Karpas-422 (cell line): Measurements from ENCODE around the gene SARNP. TPM values are rescaled to one million over a fixed set of nuclear protein-coding genes. Genes with fewer than 3 reads are reported as not detected.

Experiments
- DNase-seq: peaks from one replicate; pipeline ENCODE4 v3.0.0-alpha.2; 2015
- H2AFZ ChIP-seq: fragments of 200-600 bp; sonication (generic); 2 replicates; pipeline ENCODE4 v1.6.1; 2014; ENCODE audit warnings: antibody characterized with exemption, low read length, mixed read lengths
- H3K27ac ChIP-seq: fragments of 200-600 bp; sonication (generic); 2 replicates; pipeline ENCODE4 v1.5.1; 2014; ENCODE audit warnings: mild to moderate bottlenecking, low read length, moderate library complexity
- H3K27me3 ChIP-seq: fragments of 200-600 bp; sonication (generic); 2 replicates; pipeline ENCODE4 v1.6.1; 2014; ENCODE audit warnings: low read length, mixed read lengths
- H3K36me3 ChIP-seq: fragments of 200-600 bp; sonication (generic); 2 replicates; pipeline ENCODE4 v1.6.1; 2014; ENCODE audit warnings: low read length, mixed read lengths; ENCODE audit not compliant: insufficient read depth
- H3K4me1 ChIP-seq: fragments of 200-600 bp; sonication (generic); 2 replicates; pipeline ENCODE4 v1.6.1; 2014; ENCODE audit warnings: mild to moderate bottlenecking, low read length, mixed read lengths
- H3K4me2 ChIP-seq: fragments of 200-600 bp; sonication (generic); 2 replicates; pipeline ENCODE4 v1.6.1; 2014; ENCODE audit warnings: low read length, low read depth, mild to moderate bottlenecking; ENCODE audit not compliant: poor library complexity, severe bottlenecking
- H3K4me3 ChIP-seq: fragments of 200-600 bp; sonication (generic); 2 replicates; pipeline ENCODE4 v1.5.1; 2014; ENCODE audit warnings: mild to moderate bottlenecking, antibody characterized with exemption, low read length, mixed read lengths
- H3K79me2 ChIP-seq: fragments of 200-600 bp; sonication (generic); 2 replicates; pipeline ENCODE4 v1.6.1; 2014; ENCODE audit warnings: mild to moderate bottlenecking, low read length, mixed read lengths
- H3K9ac ChIP-seq: fragments of 200-600 bp; sonication (generic); 2 replicates; pipeline ENCODE4 v1.6.0; 2014; ENCODE audit warnings: low read length
- H3K9me2 ChIP-seq: fragments of 200-600 bp; sonication (generic), shearing (Covaris generic); replicated peaks from 2 replicates; pipeline ENCODE4 v1.6.0; 2014; ENCODE audit warnings: mild to moderate bottlenecking, low read length, moderate library complexity; ENCODE audit not compliant: insufficient read depth
- H3K9me3 ChIP-seq: fragments of 300-700, 200-600 bp; sonication (generic); 2 replicates; pipeline ENCODE4 v1.6.1; 2014; ENCODE audit warnings: low read length, mixed read lengths
- H4K20me1 ChIP-seq: fragments of 200-600 bp; sonication (generic); 2 replicates; pipeline ENCODE4 v1.6.1; 2014; ENCODE audit warnings: mild to moderate bottlenecking, antibody characterized with exemption, low read length, low read depth; ENCODE audit not compliant: insufficient read depth
- total RNA-seq: library from RNA; depleted of rRNA; stranded (reverse); fragments of >200 nt; shearing (Covaris generic); gene quantifications from 2 replicates; pipeline ENCODE4 v1.2.3, GENCODE V29; 2014; ENCODE audit warnings: low replicate concordance

The SARNP gene
- total RNA-seq, 1 experiment from 2014 or later: 64.9 TPM

- no peaks in the 10 kb centered on the region for H3K9me3 ChIP-seq
- H3K27ac ChIP-seq: no peak overlapping the region
- H3K79me2 ChIP-seq: peaks cover 9% of the 10 kb centered on the region
- H3K4me2 ChIP-seq: no peak overlapping the region
- peaks cover 14% of the 10 kb centered on the region for H4K20me1 ChIP-seq
- peaks cover 46% of the 10 kb centered on the region for H3K4me1 ChIP-seq
- no peaks in the 10 kb centered on the region for H3K27me3 ChIP-seq
- DNase-seq: no peak
- no peaks in the 10 kb centered on the region for H3K9me2 ChIP-seq
- peaks cover 14% of the 10 kb centered on the region for H3K36me3 ChIP-seq
- H3K4me3 ChIP-seq: no peak overlapping the region
- H3K9ac ChIP-seq: no peak overlapping the region
- no peak overlapping the region for H2AFZ ChIP-seq
Observed at GRCh38 chr12:55748230-55748993, 69.1 kb downstream of the SARNP start.

GRCh38 chr12:55746913-55747231, 70.7 kb downstream of the SARNP start:
- H3K4me1 ChIP-seq: peaks cover 51% of the 10 kb centered on the region
- no peaks in the 10 kb centered on the region; the same call in 1 of the 2 replicates for H3K36me3 ChIP-seq
- no peak overlapping the region for H3K9ac ChIP-seq
- no peak overlapping the region for H2AFZ ChIP-seq
- H3K4me2 ChIP-seq: no peak overlapping the region
- H3K27me3 ChIP-seq: no peaks in the 10 kb centered on the region
- no peak overlapping the region for H3K27ac ChIP-seq
- DNase-seq: no peak
- peaks cover 9% of the 10 kb centered on the region for H3K79me2 ChIP-seq
- no peaks in the 10 kb centered on the region for H3K9me3 ChIP-seq
- no peak overlapping the region for H3K4me3 ChIP-seq
- no peaks in the 10 kb centered on the region for H3K9me2 ChIP-seq
- H4K20me1 ChIP-seq: peaks cover 14% of the 10 kb centered on the region

GRCh38 chr12:55746174-55746912, 71.2 kb downstream of the SARNP start:
- Histone ChIP-seq H3K27me3 (no peaks in the 10 kb centered on the region), H3K79me2 (peaks cover 9% of the 10 kb centered on the region), H2AFZ (no peak overlapping the region), H3K27ac (peak overlapping the region; percentile 68), H3K4me3 (no peak overlapping the region), H3K36me3 (no peaks in the 10 kb centered on the region; the same call in 1 of the 2 replicates), H3K9me2 (no peaks in the 10 kb centered on the region), H3K9me3 (no peaks in the 10 kb centered on the region), H3K9ac (peak overlapping the region; percentile 77; the same call in 1 of the 2 replicates), H4K20me1 (peaks cover 14% of the 10 kb centered on the region), H3K4me1 (peaks cover 51% of the 10 kb centered on the region), H3K4me2 (peak overlapping the region; percentile 98)
- DNase-seq: no peak

GRCh38 chr12:55745361-55746173, 72.0 kb downstream of the SARNP start:
- peaks cover 9% of the 10 kb centered on the region for H3K79me2 ChIP-seq
- H3K4me1 ChIP-seq: peaks cover 51% of the 10 kb centered on the region
- peak; percentile 79 for DNase-seq
- H3K9me3 ChIP-seq: no peaks in the 10 kb centered on the region
- peaks cover 14% of the 10 kb centered on the region for H4K20me1 ChIP-seq
- peak overlapping the region; percentile 86 for H3K4me3 ChIP-seq
- no peaks in the 10 kb centered on the region for H3K9me2 ChIP-seq
- no peak overlapping the region for H2AFZ ChIP-seq
- H3K27me3 ChIP-seq: no peaks in the 10 kb centered on the region
- peak overlapping the region; percentile 98 for H3K4me2 ChIP-seq
- H3K36me3 ChIP-seq: no peaks in the 10 kb centered on the region
- H3K9ac ChIP-seq: peak overlapping the region; percentile 77
- peak overlapping the region; percentile 68 for H3K27ac ChIP-seq

GRCh38 chr12:55744340-55745030, 73.0 kb downstream of the SARNP start:
- no peaks in the 10 kb centered on the region for H3K27me3 ChIP-seq
- no peaks in the 10 kb centered on the region for H3K36me3 ChIP-seq
- H3K9ac ChIP-seq: peak overlapping the region; percentile 77
- no peak for DNase-seq
- no peaks in the 10 kb centered on the region for H3K9me3 ChIP-seq
- H4K20me1 ChIP-seq: peaks cover 14% of the 10 kb centered on the region
- H3K4me2 ChIP-seq: peak overlapping the region; percentile 98
- no peaks in the 10 kb centered on the region for H3K9me2 ChIP-seq
- H2AFZ ChIP-seq: no peak overlapping the region
- H3K27ac ChIP-seq: peak overlapping the region; percentile 45
- H3K4me1 ChIP-seq: peaks cover 51% of the 10 kb centered on the region
- H3K79me2 ChIP-seq: peaks cover 9% of the 10 kb centered on the region
- H3K4me3 ChIP-seq: peak overlapping the region; percentile 86

DNA sequence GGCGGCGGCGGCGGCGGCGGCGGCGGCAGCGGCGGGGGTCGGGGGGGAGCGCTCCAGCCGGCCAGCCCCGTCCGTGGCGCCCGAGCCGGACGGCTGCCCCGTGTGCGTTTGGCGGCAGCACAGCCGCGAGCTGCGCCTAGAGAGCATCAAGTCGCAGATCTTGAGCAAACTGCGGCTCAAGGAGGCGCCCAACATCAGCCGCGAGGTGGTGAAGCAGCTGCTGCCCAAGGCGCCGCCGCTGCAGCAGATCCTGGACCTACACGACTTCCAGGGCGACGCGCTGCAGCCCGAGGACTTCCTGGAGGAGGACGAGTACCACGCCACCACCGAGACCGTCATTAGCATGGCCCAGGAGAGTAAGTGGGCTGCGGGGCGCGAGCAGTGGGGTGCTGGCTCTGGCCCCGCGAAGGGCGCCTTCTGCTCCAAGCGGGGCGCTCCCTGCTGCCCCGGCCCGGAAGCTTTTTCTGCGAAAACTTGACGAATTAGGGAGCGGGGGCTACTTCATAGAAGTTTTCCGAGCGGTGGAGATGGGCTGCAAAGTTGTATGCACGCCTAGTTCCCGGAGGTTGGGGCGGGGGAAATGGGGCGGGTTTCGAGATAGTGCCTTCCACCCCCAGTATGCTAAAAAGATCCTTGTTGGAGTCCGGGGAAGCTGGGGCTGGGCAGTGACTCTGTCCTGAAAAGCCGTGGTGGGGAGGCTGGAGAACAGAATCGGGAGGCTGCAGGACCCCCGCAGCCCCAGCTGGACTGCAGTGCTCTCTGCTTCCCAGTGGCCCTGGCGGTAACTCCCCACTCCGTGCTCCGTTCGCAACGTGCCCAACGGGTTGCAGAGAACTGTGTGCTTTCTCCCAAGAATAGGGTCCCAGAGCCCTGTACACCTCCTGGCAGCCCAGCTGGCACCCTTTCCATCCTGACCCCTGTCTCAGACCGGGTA, 73.9 kb downstream of the SARNP start:
- H3K27ac ChIP-seq: no peak overlapping the region
- DNase-seq: peak; percentile 85
- H3K79me2 ChIP-seq: peaks cover 9% of the 10 kb centered on the region
- peak overlapping the region; percentile 98 for H3K4me2 ChIP-seq
- H3K4me1 ChIP-seq: peaks cover 54% of the 10 kb centered on the region
- 0 out of 2 replicates have a peak overlapping the region, but pooled peaks have one; percentile 35 for H2AFZ ChIP-seq
- H3K9me2 ChIP-seq: no peaks in the 10 kb centered on the region
- no peaks in the 10 kb centered on the region for H3K9me3 ChIP-seq
- peak overlapping the region; percentile 86 for H3K4me3 ChIP-seq
- no peaks in the 10 kb centered on the region for H3K27me3 ChIP-seq
- H3K9ac ChIP-seq: peak overlapping the region; percentile 77
- no peaks in the 10 kb centered on the region for H3K36me3 ChIP-seq
- peaks cover 14% of the 10 kb centered on the region for H4K20me1 ChIP-seq

DNA sequence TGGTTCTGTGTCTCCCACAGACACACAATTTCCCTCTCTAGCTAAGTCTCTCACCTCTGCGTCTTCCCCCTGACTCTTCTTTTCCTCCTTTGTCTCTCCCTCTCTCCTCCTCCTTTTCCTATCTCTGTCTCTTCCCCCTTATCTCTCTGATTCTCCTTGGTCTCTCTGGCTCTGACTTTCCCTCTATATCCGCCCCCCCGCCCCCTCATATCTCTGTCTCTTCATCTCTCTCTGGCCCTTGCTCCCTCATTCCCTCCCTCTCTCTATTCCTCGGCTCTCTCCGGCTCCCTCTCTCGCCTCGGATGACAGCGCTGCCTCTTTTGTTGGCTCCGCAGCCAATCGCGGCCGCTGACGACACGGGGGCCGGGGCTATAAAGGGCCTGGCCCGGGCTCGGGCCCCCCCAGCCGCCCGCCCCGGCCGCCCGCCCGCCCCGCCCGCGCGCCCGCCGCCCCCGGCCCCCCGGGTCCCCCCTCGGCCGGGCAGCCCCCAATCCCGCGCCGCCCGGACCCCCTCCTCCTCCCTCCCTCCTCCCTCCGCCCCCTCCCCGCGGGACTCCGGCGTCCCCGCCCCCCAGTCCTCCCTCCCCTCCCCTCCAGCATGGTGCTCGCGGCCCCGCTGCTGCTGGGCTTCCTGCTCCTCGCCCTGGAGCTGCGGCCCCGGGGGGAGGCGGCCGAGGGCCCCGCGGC, 74.7 kb downstream of the SARNP start, which contains the start of gene GDF11:
TSS of gene GDF11 (plus strand) at position 404 of the 687 bp plus-strand sequence. CDS start at position 599, 195 bp downstream.
- Histone ChIP-seq H4K20me1 (peaks cover 14% of the 10 kb centered on the region), H3K36me3 (no peaks in the 10 kb centered on the region), H3K27ac (no peak within 1 kb of the TSS), H3K4me1 (peaks cover 56% of the 10 kb centered on the region), H3K4me3 (peak within 1 kb of the TSS; percentile 86), H3K9ac (peak within 1 kb of the TSS; percentile 77), H3K9me3 (no peaks in the 10 kb centered on the region), H3K27me3 (no peaks in the 10 kb centered on the region), H3K4me2 (peak within 1 kb of the TSS; percentile 98), H3K9me2 (no peaks in the 10 kb centered on the region), H3K79me2 (peaks cover 9% of the 10 kb centered on the region), H2AFZ (peak within 1 kb of the TSS; percentile 54; the same call in 1 of the 2 replicates)
- DNase-seq: peak; percentile 88
